ENCODE data around the gene ORC5.

GRCh38 chr7:104137511-104137910 is 70.3 kb downstream of the ORC5 start:
- TF ChIP-seq CTCF (IDR thresholded peaks at IDR 0.05 in 8 of 11, conservative IDR thresholded peaks at IDR 0.05 in 3 of 11) (no peak), POLR2AphosphoS5 (IDR thresholded peaks at IDR 0.05) (no peak)
